Stimulated activated naive CD8-positive, alpha-beta T cell treated with anti-CD3 and anti-CD28 coated beads, Interleukin-15, Interleukin-2, amounts not matched to agents 100 U/mL and 50 U/mL, for 24 hours (primary cell): ENCODE data around the gene TMPRSS2.

Experiments used
- ATAC-seq: fragments of 150-1000 bp; cut with Tn5 transposase; one replicate; pipeline ENCODE4 v1.10.0; 2021
- DNase-seq: peaks from one replicate; pipeline ENCODE4 v3.0.0; 2021

Gene TMPRSS2

GRCh38 chr21:41507521-41508414, at the start of gene TMPRSS2:
Gene TMPRSS2 (minus strand): TSS chr21:41508158. CDS start chr21:41498133, 10,025 bp downstream.
- ATAC-seq (no peak), DNase-seq (no peak)

GRCh38 chr21:41555057-41555456, 47.1 kb upstream of the TMPRSS2 start:
- ATAC-seq (no peak), DNase-seq (no peak)

GRCh38 chr21:41552254-41552653, 44.3 kb upstream of the TMPRSS2 start:
- no peak for ATAC-seq

GRCh38 chr21:41548781-41549180, 40.8 kb upstream of the TMPRSS2 start:
- DNase-seq = no peak
- no peak for ATAC-seq

More at GRCh38 chr21:41552254-41552653, 44.3 kb upstream of the TMPRSS2 start:
- DNase-seq = no peak

GRCh38 chr21:41547111-41547510, 39.2 kb upstream of the TMPRSS2 start:
- DNase-seq (no peak), ATAC-seq (no peak)

GRCh38 chr21:41545500-41546359, 37.8 kb upstream of the TMPRSS2 start:
- ATAC-seq (no peak), DNase-seq (no peak)

- no peak for ATAC-seq
- no peak for DNase-seq
These were observed 34.8 kb upstream of the TMPRSS2 start for GRCh38 chr21:41542727-41543126.

- no peak for DNase-seq
- no peak for ATAC-seq
These were observed 29.4 kb upstream of the TMPRSS2 start for GRCh38 chr21:41537356-41537755.

- no peak for ATAC-seq
- DNase-seq = no peak
These were observed 28.8 kb upstream of the TMPRSS2 start for GRCh38 chr21:41536827-41537103.

- no peak for DNase-seq
- ATAC-seq = no peak
These were observed 28.3 kb upstream of the TMPRSS2 start for GRCh38 chr21:41536076-41536826.

GRCh38 chr21:41530366-41530765, 22.4 kb upstream of the TMPRSS2 start:
- no peak for DNase-seq
- no peak for ATAC-seq

GRCh38 chr21:41529769-41530168, 21.8 kb upstream of the TMPRSS2 start:
- no peak for ATAC-seq
- no peak for DNase-seq

- ATAC-seq (no peak), DNase-seq (no peak)
These were observed 18.6 kb upstream of the TMPRSS2 start for GRCh38 chr21:41526478-41527087.

GRCh38 chr21:41523175-41523574, 15.2 kb upstream of the TMPRSS2 start:
- DNase-seq (no peak), ATAC-seq (peak; percentile 28)

GRCh38 chr21:41521489-41522027, 13.6 kb upstream of the TMPRSS2 start:
- DNase-seq (no peak), ATAC-seq (no peak)

GRCh38 chr21:41520560-41521442, 12.8 kb upstream of the TMPRSS2 start:
- no peak for ATAC-seq
- DNase-seq = no peak

GRCh38 chr21:41519806-41520559, 12.0 kb upstream of the TMPRSS2 start:
- ATAC-seq = no peak
- no peak for DNase-seq

GRCh38 chr21:41518757-41519156, 10.8 kb upstream of the TMPRSS2 start:
- DNase-seq = no peak
- ATAC-seq = no peak

GRCh38 chr21:41511858-41512257, 3.9 kb upstream of the TMPRSS2 start:
- ATAC-seq (no peak), DNase-seq (no peak)

- DNase-seq (no peak), ATAC-seq (no peak)
These were observed 2.5 kb upstream of the TMPRSS2 start for GRCh38 chr21:41510500-41510899.
